A549 (cell line): ENCODE measurements around the gene SCRT2. TPM values are rescaled to one million over a fixed set of nuclear protein-coding genes. Genes with fewer than 3 reads are reported as not detected.
A peak's percentile ranks its signal among the peaks of the same experiment; 100 is the strongest.

ENCODE experiments used
- ATAC-seq, 2 experiments: fragments of 200-7000 bp in 1 of 2; fragments of >200 bp in 1 of 2; cut with Nextera tagmentation in 1 of 2; cut with Tn5 transposase in 1 of 2; 3 replicates each; pipeline versions ENCODE4 v1.8.0 to v1.9.1; 2018 to 2020; ENCODE audit warnings: mild to moderate bottlenecking in 1 of 2, moderate library complexity in 1 of 2
- CTCF ChIA-PET: fragments of 300-600 bp; sonication (Branson Sonifier 250); formaldehyde crosslinking; extraction: SDS; loops from one replicate; lab custom pipeline; 2021; ENCODE audit warnings: antibody characterized with exemption, inconsistent platforms; lab: Yijun Ruan, JAX
- POLR2A ChIA-PET: fragments of 350-600 bp; formaldehyde crosslinking; extraction: SDS; loops from one replicate; lab custom pipeline; 2021; ENCODE audit warnings: antibody characterized with exemption, inconsistent platforms; lab: Yijun Ruan, JAX
- DNase-seq, 2 experiments: peaks; one replicate each; pipeline versions ENCODE4 v3.0.0 to v3.0.0-alpha.2; 2011 to 2016; ENCODE audit warnings: low read depth in 1 of 2, low spot score in 1 of 2
- FAIRE-seq: peaks from 2 replicates; lab custom pipeline; 2011; peaks lifted over from hg19 to GRCh38; lab: Jason Lieb, UNC
- H3K27ac ChIP-seq, 2 experiments: fragments of >200 bp; sonication (Bioruptor Twin); formaldehyde crosslinking; 3 replicates each; pipeline ENCODE4 v1.5.1; 2016 to 2017
- H3K4me1 ChIP-seq: fragments of >200 bp; sonication (Bioruptor Twin); formaldehyde crosslinking; 3 replicates; pipeline ENCODE4 v1.6.1; 2016
- H3K4me2 ChIP-seq: fragments of >200 bp; sonication (Bioruptor Twin); formaldehyde crosslinking; 3 replicates; pipeline ENCODE4 v1.6.1; 2016
- H3K4me3 ChIP-seq: fragments of >200 bp; sonication (Bioruptor Twin); formaldehyde crosslinking; 3 replicates; pipeline ENCODE4 v1.5.1; 2016
- H3K9me3 ChIP-seq: fragments of >200 bp; sonication (Bioruptor Twin); formaldehyde crosslinking; 3 replicates; pipeline ENCODE4 v1.6.1; 2016
- BHLHE40 ChIP-seq: IDR thresholded peaks from 2 replicates; pipeline ENCODE4 v1.6.1; 2012; ENCODE audit warnings: low read depth, low read length, inconsistent platforms
- CBX8 ChIP-seq: fragments of 200-600 bp; sonication (generic); IDR thresholded peaks from 2 replicates; pipeline ENCODE4 v1.6.1; 2016
- CEBPB ChIP-seq, 2 experiments: fragments of >200 bp in 1 of 2; sonication (Bioruptor Twin) in 1 of 2; formaldehyde crosslinking in 1 of 2; IDR thresholded peaks; 2 replicates each; pipeline ENCODE4 v1.6.1; 2012 to 2016
- CHD2 ChIP-seq: fragments of 150-350 bp; IDR thresholded peaks from 2 replicates; pipeline ENCODE4 v1.6.1; 2014; ENCODE audit warnings: low read length; ENCODE audit not compliant: partially characterized antibody
- CHD4 ChIP-seq: fragments of 200-600 bp; sonication (generic); IDR thresholded peaks from 2 replicates; pipeline ENCODE4 v1.6.1; 2016; ENCODE audit warnings: antibody characterized with exemption, mild to moderate bottlenecking, borderline replicate concordance
- CTCF ChIP-seq: fragments of >200 bp; sonication (Bioruptor Twin); formaldehyde crosslinking; IDR thresholded peaks from 3 replicates; pipeline ENCODE4 v1.5.1; 2016
- EHMT2 ChIP-seq: fragments of 200-600 bp; sonication (generic); IDR thresholded peaks from 2 replicates; pipeline ENCODE4 v1.6.1; 2016; ENCODE audit warnings: antibody characterized with exemption, low read depth, mild to moderate bottlenecking, moderate library complexity
- ELK1 ChIP-seq: fragments of 150-350 bp; IDR thresholded peaks from 2 replicates; pipeline ENCODE4 v1.6.1; 2014; ENCODE audit warnings: low read depth, mild to moderate bottlenecking, low read length
- ESRRA ChIP-seq: fragments of 150-350 bp; IDR thresholded peaks from 2 replicates; pipeline ENCODE4 v1.6.1; 2014; ENCODE audit warnings: mild to moderate bottlenecking, low read length, borderline replicate concordance
- FOSB ChIP-seq: fragments of 250-450 bp; sonication (Bioruptor Pico); IDR thresholded peaks from 2 replicates; pipeline ENCODE4 v1.5.0; 2020; ENCODE audit warnings: mild to moderate bottlenecking, moderate library complexity
- FOSL2 ChIP-seq, 2 experiments: fragments of 450-650 bp in 1 of 2; fragments of >200 bp in 1 of 2; sonication (Bioruptor Twin) in 1 of 2; formaldehyde crosslinking; IDR thresholded peaks; 2 replicates each; pipeline versions ENCODE4 v1.5.0 to v1.6.1; 2016 to 2020; ENCODE audit warnings: mild to moderate bottlenecking in 1 of 2, moderate library complexity in 1 of 2
- HOXA7 ChIP-seq: fragments of 250-450 bp; sonication (Bioruptor Pico); IDR thresholded peaks from 2 replicates; pipeline ENCODE4 v1.5.0; 2020; ENCODE audit warnings: mild to moderate bottlenecking, moderate library complexity
- HOXB13 ChIP-seq: fragments of 250-450 bp; sonication (Bioruptor Pico); IDR thresholded peaks from 2 replicates; pipeline ENCODE4 v1.5.0; 2020; ENCODE audit warnings: low read depth, mild to moderate bottlenecking, moderate library complexity
- HOXB5 ChIP-seq: fragments of 250-450 bp; sonication (Bioruptor Pico); IDR thresholded peaks from 2 replicates; pipeline ENCODE4 v1.5.0; 2020; ENCODE audit warnings: mild to moderate bottlenecking, moderate library complexity
- JUNB ChIP-seq: fragments of >200 bp; sonication (Bioruptor Twin); formaldehyde crosslinking; IDR thresholded peaks from 2 replicates; pipeline ENCODE4 v1.6.1; 2016
- KDM1A ChIP-seq: fragments of 200-600 bp; sonication (generic); IDR thresholded peaks from 2 replicates; pipeline ENCODE4 v1.6.1; 2016; ENCODE audit warnings: low read depth, mild to moderate bottlenecking
- MAZ ChIP-seq: fragments of 150-350 bp; IDR thresholded peaks from 2 replicates; pipeline ENCODE4 v1.6.1; 2014; ENCODE audit warnings: antibody characterized with exemption, low read depth, low read length, borderline replicate concordance
- NFE2L2 ChIP-seq: fragments of 150-350 bp; conservative IDR thresholded peaks from 2 replicates; pipeline ENCODE4 v1.6.1; 2014; ENCODE audit warnings: low read length
- RAD21 ChIP-seq, 2 experiments: fragments of >200 bp in 1 of 2; sonication (Bioruptor Twin) in 1 of 2; formaldehyde crosslinking in 1 of 2; IDR thresholded peaks in 1 of 2; conservative IDR thresholded peaks in 1 of 2; 2 replicates in 1 of 2; 3 replicates in 1 of 2; pipeline ENCODE4 v1.6.1; 2012 to 2018; ENCODE audit warnings: inconsistent platforms in 1 of 2
- RFX5 ChIP-seq: fragments of 450-650 bp; IDR thresholded peaks from 2 replicates; pipeline ENCODE4 v1.7.1; 2014; ENCODE audit warnings: antibody characterized with exemption, mild to moderate bottlenecking, moderate library complexity
- SMC3 ChIP-seq: fragments of >200 bp; sonication (Bioruptor Twin); formaldehyde crosslinking; IDR thresholded peaks from 3 replicates; pipeline ENCODE4 v1.6.1; 2018; ENCODE audit warnings: inconsistent platforms
- TP53 ChIP-seq: fragments of 250-450 bp; sonication (Bioruptor Pico); IDR thresholded peaks from 2 replicates; pipeline ENCODE4 v1.5.0; 2021; ENCODE audit warnings: mild to moderate bottlenecking, moderate library complexity
- ZFP36 ChIP-seq: fragments of 450-650 bp; IDR thresholded peaks from 2 replicates; pipeline ENCODE4 v1.6.1; 2014; ENCODE audit warnings: borderline replicate concordance; ENCODE audit not compliant: partially characterized antibody
- WGBS: methylation state at CpG from one replicate; pipeline ENCODE4 v1.1.6; 2017; ENCODE audit errors: missing lambda C conversion rate; 5-methylcytosine and 5-hydroxymethylcytosine counted together
- polyA plus RNA-seq, 4 experiments: library from polyadenylated mRNA; depleted of rRNA in 3 of 4; stranded (reverse); fragments of >200 nt; fragmentation: RNase III in 1 of 4; extraction: RNeasy Plus Mini Kit Qiagen cat#74134 plus additional on column Dnase treatment in 1 of 4; gene quantifications; 2 replicates in 3 of 4; 3 replicates in 1 of 4; pipeline ENCODE4 v1.2.3, GENCODE V29; 2011 to 2017
- TF ChIP-seq, protein P1 (sequence below): IDR thresholded peaks from 2 replicates; pipeline ENCODE4 v1.6.1; 2012
- TF ChIP-seq, protein P2 (sequence below): fragments of 450-650 bp; IDR thresholded peaks from 2 replicates; pipeline ENCODE4 v1.6.1; 2014; ENCODE audit warnings: antibody characterized with exemption

Gene SCRT2
- polyA plus RNA-seq, 2 of the 4 experiments (the other 2 are of a cell fraction) = not detected

DNA sequence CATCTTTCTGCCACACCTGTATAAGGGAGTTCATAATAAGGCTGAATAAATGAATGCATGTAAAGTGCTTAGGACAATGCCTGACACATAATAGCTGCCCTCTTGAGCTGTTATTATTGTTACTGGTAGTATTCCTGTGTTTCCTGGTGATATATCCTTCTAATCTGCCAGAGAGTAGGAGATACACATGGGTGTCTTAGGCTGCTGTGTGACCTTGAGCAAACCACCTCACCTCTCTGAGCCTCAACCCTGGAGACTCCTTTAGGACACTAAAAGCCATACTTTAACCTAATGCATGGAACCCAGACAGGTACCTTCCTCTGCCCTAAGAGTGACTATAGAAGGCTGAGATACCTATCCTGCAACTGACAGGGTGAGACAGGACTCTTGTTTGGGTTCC is 7.6 kb downstream of the SCRT2 start:
- H3K4me1 ChIP-seq = peaks cover 25% of the 10 kb centered on the region; the same call in 2 of the 3 replicates
- ATAC-seq = no peak
- FAIRE-seq = no peak
- ChIA-PET POLR2A (no interaction called here), CTCF (interaction anchor here (0.8 to 6.8 kb wide), 26 partner anchors 9 to 499 kb away, joined by 3 to 60 read pairs (median 6); partner anchors contain the start of genes SCRT2 and SRXN1)
- TF ChIP-seq ZFP36 (no peak), BHLHE40 (no peak), RFX5 (no peak), JUNB (no peak), MAZ (no peak), CHD2 (no peak)
- H3K9me3 ChIP-seq = no peaks in the 10 kb centered on the region
- H3K4me2 ChIP-seq = no peak overlapping the region
- H3K4me3 ChIP-seq = no peak overlapping the region
- DNase-seq = no peak
- H3K27ac ChIP-seq = no peak overlapping the region

- CTCF ChIA-PET = interaction anchor here (0.5 to 6.8 kb wide), 44 partner anchors 10 to 1721 kb away, joined by 3 to 60 read pairs (median 4); partner anchors contain the start of genes SCRT2 and SRXN1
- TF ChIP-seq CEBPB (IDR thresholded peaks at IDR 0.05) (0 out of 4 replicates have a peak, but pooled peaks of 1 of the 2 experiments have one; percentile 30), ZFP36 (peak; percentile 32), CTCF (peak; percentile 90), JUNB (no peak), FOSL2 (IDR thresholded peaks at IDR 0.05) (no peak), FOSL2 (CRISPR knock-in tag; IDR thresholded peaks at IDR 0.05) (no peak), SMC3 (peak; percentile 76), RAD21 (conservative IDR thresholded peaks at IDR 0.05 in 1 of 2, IDR thresholded peaks at IDR 0.05 in 1 of 2) (peak; percentile 57 to 71), KDM1A (peak; percentile 38; the same call in 1 of the 2 replicates)
- TF ChIP-seq, protein P1, sequence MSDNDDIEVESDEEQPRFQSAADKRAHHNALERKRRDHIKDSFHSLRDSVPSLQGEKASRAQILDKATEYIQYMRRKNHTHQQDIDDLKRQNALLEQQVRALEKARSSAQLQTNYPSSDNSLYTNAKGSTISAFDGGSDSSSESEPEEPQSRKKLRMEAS = no peak
- TF ChIP-seq, protein P2, sequence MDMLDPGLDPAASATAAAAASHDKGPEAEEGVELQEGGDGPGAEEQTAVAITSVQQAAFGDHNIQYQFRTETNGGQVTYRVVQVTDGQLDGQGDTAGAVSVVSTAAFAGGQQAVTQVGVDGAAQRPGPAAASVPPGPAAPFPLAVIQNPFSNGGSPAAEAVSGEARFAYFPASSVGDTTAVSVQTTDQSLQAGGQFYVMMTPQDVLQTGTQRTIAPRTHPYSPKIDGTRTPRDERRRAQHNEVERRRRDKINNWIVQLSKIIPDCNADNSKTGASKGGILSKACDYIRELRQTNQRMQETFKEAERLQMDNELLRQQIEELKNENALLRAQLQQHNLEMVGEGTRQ = no peak
- TF ChIP-seq, all 56 proteins: peak for 6
- Histone ChIP-seq H3K9me3 (no peaks in the 10 kb centered on the region), H3K4me3 (no peak overlapping the region), H3K4me2 (no peak overlapping the region), H3K4me1 (peaks cover 27% of the 10 kb centered on the region; the same call in 2 of the 3 replicates), H3K27ac (0 out of 6 replicates have a peak overlapping the region, but pooled peaks of 1 of the 2 experiments have one; percentile 6)
- FAIRE-seq (peak; percentile 80), ATAC-seq (peak in 1 of 2 experiments; percentile 78; a peak in 3 of 6 replicates), DNase-seq (peak; percentile 69 to 80)
- POLR2A ChIA-PET = interaction anchor here (0.6 to 0.9 kb wide), 2 partner anchors 15 to 22 kb away, joined by 3 to 4 read pairs; partner anchors contain the start of gene SRXN1
- 29% methylated on average over 9 of the region's 9 CpGs for WGBS
Observed at GRCh38 chr20:667351-668034, 8.1 kb downstream of the SCRT2 start.

GRCh38 chr20:666877-667276 is 8.7 kb downstream of the SCRT2 start:
- FAIRE-seq = no peak

More at GRCh38 chr20:666877-667276, 8.7 kb downstream of the SCRT2 start:
- Histone ChIP-seq H3K4me2 (no peak overlapping the region), H3K9me3 (no peaks in the 10 kb centered on the region), H3K27ac (peak overlapping the region in 1 of 2 experiments; percentile 7; a peak in 1 of 6 replicates), H3K4me1 (peaks cover 33% of the 10 kb centered on the region; the same call in 2 of the 3 replicates), H3K4me3 (no peak overlapping the region)
- DNase-seq (no peak), ATAC-seq (no peak)
- TF ChIP-seq HOXB5 (CRISPR knock-in tag) (no peak), JUNB (no peak), EHMT2 (no peak), CEBPB (IDR thresholded peaks at IDR 0.05) (no peak), CHD4 (no peak), NFE2L2 (no peak), FOSB (no peak), TP53 (no peak), CBX8 (no peak), RAD21 (conservative IDR thresholded peaks at IDR 0.05 in 1 of 2, IDR thresholded peaks at IDR 0.05 in 1 of 2) (no peak), ELK1 (no peak), HOXB13 (CRISPR knock-in tag) (no peak), ESRRA (no peak), HOXA7 (CRISPR knock-in tag) (no peak)
- TF ChIP-seq, protein P1 = no peak
- 50% methylated on average over 4 of the region's 4 CpGs for WGBS
- ChIA-PET CTCF (interaction anchor here (0.5 to 6.8 kb wide), 39 partner anchors 10 to 1722 kb away, joined by 3 to 60 read pairs (median 4); partner anchors contain the start of genes SCRT2 and SRXN1), POLR2A (interaction anchor here (0.6 to 0.9 kb wide), 2 partner anchors 14 to 22 kb away, joined by 3 to 4 read pairs; partner anchors contain the start of gene SRXN1)
